Dermis microvascular lymphatic vessel endothelial cell (primary cell): ENCODE measurements around the gene OS9. TPM values are rescaled to one million over a fixed set of nuclear protein-coding genes. Genes with fewer than 3 reads are reported as not detected.

ENCODE experiments used
- DNase-seq, 2 donors: peaks; one replicate each; pipeline versions ENCODE4 v3.0.0 to v3.0.0-alpha.2; 2010; ENCODE audit warnings: low read depth in 2 of 2
- total RNA-seq: library from RNA; depleted of rRNA; stranded (reverse); fragments of >200 nt; gene quantifications from 2 replicates; pipeline ENCODE4 v1.2.1, GENCODE V29; 2014

OS9 gene
- total RNA-seq, 1 donor from 2014 or later = 141 TPM

- no peak for DNase-seq
Observed at GRCh38 chr12:57735952-57736740, 42.2 kb downstream of the OS9 start.

- no peak for DNase-seq
Observed at GRCh38 chr12:57736741-57737466, 43.0 kb downstream of the OS9 start.

- no peak for DNase-seq
Observed at GRCh38 chr12:57737467-57738460, 43.8 kb downstream of the OS9 start.

GRCh38 chr12:57738661-57739237 is 44.8 kb downstream of the OS9 start, which contains the start of gene AGAP2:
Gene AGAP2, minus strand, starts transcription at chr12:57738742. Its CDS starts 496 bp downstream, at chr12:57738246.
- no peak for DNase-seq

- no peak for DNase-seq
Observed at GRCh38 chr12:57739387-57739786, 45.5 kb downstream of the OS9 start.

- DNase-seq = no peak
Observed at GRCh38 chr12:57739914-57740538, 46.1 kb downstream of the OS9 start.

GRCh38 chr12:57740656-57741412 is 46.9 kb downstream of the OS9 start:
- DNase-seq = peak in 1 of 2 donors; percentile 38

- no peak for DNase-seq
Observed at GRCh38 chr12:57741413-57741789, 47.5 kb downstream of the OS9 start.

GRCh38 chr12:57741844-57742738 is 48.2 kb downstream of the OS9 start:
- DNase-seq = no peak

- DNase-seq = no peak
Observed at GRCh38 chr12:57743769-57744168, 49.8 kb downstream of the OS9 start.

GRCh38 chr12:57744194-57744776 is 50.4 kb downstream of the OS9 start:
- DNase-seq = peak in 1 of 2 donors; percentile 65

GRCh38 chr12:57744777-57745484 is 51.0 kb downstream of the OS9 start, which contains the start of gene TSPAN31:
Gene TSPAN31, plus strand, starts transcription at chr12:57745039. Its CDS starts 116 bp downstream, at chr12:57745155.
- DNase-seq = peak; percentile 98 to 99

GRCh38 chr12:57745485-57745881 is 51.6 kb downstream of the OS9 start:
- DNase-seq = no peak

- no peak for DNase-seq
Observed at GRCh38 chr12:57746025-57746424, 52.1 kb downstream of the OS9 start.

- no peak for DNase-seq
Observed at GRCh38 chr12:57749061-57749460, 55.1 kb downstream of the OS9 start.

- no peak for DNase-seq
Observed at GRCh38 chr12:57750561-57751431, 56.9 kb downstream of the OS9 start.

GRCh38 chr12:57751432-57751787 is 57.5 kb downstream of the OS9 start:
- DNase-seq = no peak
